ENCODE results near the gene CFAP54.

CFAP54 gene

DNA sequence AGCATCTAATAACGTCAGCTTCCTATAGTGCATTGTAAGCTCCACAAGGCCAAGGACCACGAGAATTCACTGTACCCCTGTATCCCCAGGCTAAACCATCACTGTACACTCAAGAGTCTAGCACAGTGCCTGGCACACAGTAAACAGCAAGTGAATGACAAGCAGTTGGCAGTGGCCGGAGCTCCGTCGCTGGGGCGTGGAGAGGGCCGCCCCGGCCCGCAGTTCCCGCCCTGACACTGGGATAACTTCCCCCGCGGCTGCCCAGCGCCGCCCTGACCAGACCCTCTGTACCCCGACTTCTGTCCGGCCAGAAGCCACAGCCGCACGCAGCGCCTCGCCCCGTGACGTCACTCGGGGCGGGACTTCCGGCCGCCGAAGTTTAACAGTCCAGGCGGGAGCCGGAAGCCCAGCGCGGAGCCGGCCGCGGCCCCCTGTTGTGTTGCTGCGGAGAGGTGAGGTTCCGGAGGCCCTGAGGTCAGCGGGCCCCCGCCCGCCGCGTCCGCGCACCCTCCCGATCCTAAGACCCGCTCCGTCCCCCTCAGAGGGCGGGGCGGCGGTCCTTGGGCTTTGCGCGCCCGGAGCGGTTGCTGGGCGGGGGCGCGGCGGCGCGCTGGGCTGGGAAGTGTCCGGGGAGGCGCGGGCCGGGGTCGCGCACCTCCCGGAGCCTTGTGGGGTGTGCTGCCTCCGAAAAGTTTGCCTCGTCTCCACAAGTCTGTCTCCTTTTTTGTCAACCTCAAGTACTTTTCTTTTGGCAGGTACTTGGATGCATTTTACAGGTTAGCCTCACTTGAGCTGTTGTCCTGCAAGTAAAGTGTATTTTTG is 417.7 kb downstream of the CFAP54 start, which contains the start of gene NEDD1:
NEDD1 (plus strand) TSS at position 409 of the 822 bp plus-strand sequence. CDS start 2,503 bp downstream, outside the sequence.
- FAIRE-seq = no peak

GRCh38 chr12:96907671-96908422 is 418.5 kb downstream of the CFAP54 start:
- FAIRE-seq = no peak

GRCh38 chr12:96908423-96908675 is 419.0 kb downstream of the CFAP54 start:
- FAIRE-seq = no peak

DNA sequence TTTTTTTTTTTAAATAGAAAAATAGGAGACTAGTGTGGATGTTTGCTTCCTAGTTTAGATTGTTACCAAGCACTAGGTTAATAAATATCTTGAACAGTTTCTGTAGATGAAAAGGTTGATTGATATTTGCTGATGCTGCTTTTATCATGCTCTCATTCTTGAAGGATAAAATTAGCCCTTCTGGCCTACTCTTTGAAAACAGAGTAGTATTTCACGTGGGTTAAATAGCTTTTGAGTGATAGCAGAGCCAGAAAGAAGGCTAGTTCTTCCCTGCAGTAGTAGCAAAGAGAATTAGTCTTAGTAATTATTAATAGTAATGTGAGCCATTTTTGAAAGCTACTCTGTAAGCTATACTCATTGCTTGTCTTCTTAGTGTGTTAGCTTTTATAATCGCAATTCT is 422.9 kb downstream of the CFAP54 start:
- no peak for FAIRE-seq

DNA sequence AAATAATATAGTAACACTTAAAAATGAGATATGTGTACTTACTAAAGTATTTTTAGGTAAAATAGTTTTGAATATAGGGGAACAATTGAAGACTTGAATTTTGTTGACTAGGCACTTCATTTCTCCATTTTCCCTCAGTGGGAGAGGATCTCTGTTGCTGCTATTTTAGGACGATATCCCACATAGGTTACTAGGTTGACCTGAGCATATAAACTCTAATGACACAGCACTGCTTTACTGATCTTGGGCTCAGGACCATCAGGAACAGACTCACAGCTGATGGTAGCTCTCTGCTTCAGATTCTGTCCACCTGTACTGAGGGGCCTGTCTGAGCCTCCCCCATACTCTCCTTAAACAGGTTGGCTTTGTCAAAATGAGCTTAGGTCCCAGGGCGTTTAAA is 423.6 kb downstream of the CFAP54 start:
- FAIRE-seq = no peak

GRCh38 chr12:96919510-96920210 is 430.3 kb downstream of the CFAP54 start:
- FAIRE-seq = no peak
